ENCODE data around the gene MMP26.

DNA sequence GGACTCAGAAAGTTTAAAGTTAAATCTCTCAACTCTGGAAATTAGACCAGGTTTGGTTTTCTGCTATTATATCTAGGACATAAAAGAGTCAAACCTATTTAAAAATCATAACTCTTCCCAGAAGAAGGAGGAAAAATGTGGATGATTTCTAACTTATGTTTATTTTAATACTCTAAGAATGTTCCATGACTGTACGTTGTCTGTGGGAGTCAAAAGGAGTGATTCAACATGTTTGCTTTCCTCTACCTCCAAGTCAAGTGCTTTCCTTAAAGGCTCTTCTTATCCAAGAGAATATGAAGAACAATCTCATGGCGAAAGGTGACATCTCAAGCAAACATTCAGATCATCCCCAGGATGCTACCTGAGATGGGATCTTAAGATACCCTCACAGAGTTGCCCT is 39.2 kb upstream of the MMP26 start:
- TF ChIP-seq EZH2 (IDR thresholded peaks at IDR 0.05; ENCODE audit: low read depth): no peak
- TF ChIP-seq, protein P1, sequence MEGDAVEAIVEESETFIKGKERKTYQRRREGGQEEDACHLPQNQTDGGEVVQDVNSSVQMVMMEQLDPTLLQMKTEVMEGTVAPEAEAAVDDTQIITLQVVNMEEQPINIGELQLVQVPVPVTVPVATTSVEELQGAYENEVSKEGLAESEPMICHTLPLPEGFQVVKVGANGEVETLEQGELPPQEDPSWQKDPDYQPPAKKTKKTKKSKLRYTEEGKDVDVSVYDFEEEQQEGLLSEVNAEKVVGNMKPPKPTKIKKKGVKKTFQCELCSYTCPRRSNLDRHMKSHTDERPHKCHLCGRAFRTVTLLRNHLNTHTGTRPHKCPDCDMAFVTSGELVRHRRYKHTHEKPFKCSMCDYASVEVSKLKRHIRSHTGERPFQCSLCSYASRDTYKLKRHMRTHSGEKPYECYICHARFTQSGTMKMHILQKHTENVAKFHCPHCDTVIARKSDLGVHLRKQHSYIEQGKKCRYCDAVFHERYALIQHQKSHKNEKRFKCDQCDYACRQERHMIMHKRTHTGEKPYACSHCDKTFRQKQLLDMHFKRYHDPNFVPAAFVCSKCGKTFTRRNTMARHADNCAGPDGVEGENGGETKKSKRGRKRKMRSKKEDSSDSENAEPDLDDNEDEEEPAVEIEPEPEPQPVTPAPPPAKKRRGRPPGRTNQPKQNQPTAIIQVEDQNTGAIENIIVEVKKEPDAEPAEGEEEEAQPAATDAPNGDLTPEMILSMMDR (conservative IDR thresholded peaks at IDR 0.05): no peak

Measured in PC-9 (cell line).